Stimulated activated CD8-positive, alpha-beta memory T cell treated with anti-CD3 and anti-CD28 coated beads, Interleukin-7, amount 100 ng/mL, for 48 hours (primary cell): ENCODE measurements around the gene NR6A1.

Experiments
- DNase-seq, 2 donors: peaks; one replicate each; pipeline ENCODE4 v3.0.0-alpha.2; 2020; ENCODE audit warnings: low read depth in 1 of 2; ENCODE audit errors: extremely low read depth in 1 of 2

The NR6A1 gene

DNA sequence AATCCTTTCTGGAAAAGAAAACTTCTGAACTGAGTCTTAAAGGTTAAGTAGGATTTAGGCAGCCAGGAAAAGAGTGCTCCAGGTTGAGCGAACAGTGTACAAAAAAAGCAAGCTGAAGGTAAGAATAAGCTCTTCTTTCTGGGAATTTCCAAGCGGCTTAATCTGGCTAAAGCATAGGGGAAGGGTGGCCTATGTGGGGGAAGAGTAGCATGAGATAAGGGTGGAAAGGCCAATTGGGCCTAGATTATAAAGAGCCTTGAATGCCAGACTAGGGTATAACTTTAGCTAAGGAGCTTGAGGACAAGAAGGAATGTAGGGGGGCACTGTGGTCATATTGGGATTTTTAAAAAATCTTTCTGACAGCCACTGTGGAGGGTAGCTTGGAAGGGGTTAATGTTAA is 226.6 kb downstream of the NR6A1 start:
- DNase-seq = no peak

DNA sequence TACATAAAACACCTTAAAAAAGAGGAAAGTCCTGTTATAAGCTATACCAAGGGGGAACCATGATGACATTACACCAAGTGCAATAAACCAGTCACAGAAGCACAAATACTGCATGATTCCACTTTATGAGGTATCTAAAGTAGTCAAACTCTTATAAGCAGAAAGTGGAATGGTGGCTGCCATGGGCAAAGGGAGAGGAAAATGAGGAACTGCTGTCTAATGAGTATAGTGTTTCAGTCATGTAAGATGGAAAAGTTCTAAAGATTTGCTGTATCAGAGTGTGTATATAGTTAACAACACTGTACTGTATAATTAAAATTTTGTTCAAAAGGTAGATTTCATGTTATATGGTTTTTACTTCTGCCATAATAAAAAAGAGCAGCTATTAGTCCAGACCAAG is 229.3 kb downstream of the NR6A1 start:
- no peak for DNase-seq

DNA sequence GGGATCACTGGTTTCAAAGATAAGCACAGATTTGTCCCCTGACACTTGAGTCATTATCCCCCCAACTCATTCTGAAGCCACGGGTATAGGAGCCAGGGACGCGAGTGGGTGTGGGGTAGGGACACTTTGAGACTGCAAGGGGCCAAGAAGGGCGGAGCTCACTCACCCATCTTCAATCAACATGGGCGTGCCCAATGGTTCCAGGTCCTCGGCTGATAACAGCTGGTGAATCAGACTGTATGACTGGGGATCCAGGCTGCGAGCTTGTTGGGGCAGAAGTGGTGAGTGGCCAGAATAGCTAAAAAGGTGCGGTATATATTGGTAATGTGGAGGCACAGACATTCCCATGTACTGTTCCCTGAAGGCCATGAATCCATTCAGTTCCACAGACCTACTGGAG is 233.2 kb downstream of the NR6A1 start:
- no peak for DNase-seq

DNA sequence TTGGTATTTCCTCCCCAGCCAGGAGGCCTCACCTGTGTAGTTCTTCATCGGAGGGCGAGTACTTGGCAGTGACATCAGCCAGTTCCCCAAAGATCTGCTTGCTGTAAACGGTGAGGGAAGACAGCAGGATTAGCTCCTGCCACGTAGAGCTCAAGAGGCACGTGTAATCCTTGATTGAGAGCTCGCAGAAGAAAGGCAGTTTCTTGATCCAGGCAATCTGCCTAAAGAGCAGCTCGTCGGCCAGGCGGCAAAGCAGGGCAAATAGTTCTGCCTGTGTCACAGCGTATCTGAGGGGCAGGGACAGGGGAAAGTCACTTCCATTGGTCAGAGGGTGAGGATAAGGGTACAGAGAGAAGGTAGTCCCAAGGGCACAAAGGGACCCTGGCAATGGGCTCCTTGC is 235.3 kb downstream of the NR6A1 start:
- DNase-seq = no peak

DNA sequence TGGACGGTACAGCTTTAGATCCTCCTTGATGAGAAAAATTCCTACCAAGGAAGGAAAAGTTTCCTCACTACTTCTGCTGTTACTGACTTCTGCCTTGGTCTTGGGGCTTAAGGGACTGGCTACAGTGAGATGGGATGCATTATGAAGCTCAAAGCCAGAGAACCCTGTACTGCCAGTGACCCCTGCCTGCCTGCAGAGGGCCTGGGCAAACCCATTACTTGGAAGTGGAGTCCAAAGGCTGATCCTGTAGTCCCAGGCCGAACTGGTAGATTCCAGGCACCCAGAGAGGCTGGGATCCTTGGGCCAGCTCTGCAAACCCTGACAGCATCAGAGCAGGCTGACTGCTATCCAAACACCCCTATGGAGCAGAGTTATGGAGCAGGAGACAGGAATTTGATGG is 238.2 kb downstream of the NR6A1 start:
- DNase-seq = no peak

DNA sequence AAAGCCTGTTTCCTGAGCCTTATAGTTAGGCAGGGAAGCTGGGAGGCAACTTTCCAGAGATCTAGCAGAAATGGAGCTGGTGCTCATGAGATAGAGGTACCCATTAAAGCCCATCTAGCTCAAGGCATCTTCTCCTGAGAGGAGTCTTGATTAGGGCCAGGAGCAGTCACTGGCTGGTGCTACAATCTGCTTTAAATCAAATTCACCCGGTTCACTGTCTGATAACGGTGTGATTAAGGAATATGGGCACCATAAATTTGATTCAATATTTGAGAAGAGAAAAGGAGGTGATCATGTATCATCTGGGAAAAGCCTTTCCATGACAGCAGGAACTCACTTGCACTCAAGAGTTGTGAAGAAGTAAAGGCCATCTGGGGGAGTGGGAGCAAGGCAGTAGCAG is 240.0 kb downstream of the NR6A1 start:
- DNase-seq = no peak

DNA sequence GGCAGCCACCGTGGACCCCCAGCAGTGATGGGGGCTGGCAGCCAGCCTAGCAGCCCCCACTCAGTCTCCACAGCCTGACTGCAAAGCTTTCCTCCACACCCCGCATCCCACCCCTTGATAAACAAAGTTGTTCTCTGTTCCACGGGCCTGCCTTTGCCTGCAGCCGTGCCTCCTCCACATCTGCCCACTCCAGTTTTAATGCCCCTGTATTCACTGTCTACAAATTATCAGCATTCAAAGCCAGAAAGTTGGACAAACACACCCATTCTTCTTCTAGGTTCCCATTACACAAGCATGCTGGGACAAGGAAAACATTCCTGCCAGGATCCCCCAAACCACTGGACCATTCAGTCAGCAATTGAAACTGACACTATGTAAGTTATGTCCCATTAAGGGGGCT is 240.9 kb downstream of the NR6A1 start:
- DNase-seq = no peak

DNA sequence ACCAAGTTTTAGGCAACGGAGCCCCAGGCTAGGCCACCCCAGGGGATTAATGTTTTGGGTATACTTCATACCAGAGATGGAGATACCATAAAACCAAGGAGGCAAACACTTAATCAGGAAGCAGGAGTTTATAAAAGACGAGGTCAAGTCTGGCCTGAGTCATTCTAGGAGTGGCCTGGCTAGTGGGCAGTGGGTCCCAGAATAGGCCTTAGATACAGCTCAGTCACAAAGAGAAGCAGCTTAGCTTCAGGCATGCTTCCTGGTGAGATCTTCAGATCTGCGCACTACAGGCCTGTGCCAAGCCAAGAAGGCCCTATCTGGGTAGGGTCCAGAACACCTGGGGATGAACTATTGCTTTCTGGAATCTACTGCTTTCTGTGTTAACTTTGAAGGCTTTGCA is 243.3 kb downstream of the NR6A1 start:
- DNase-seq = no peak

DNA sequence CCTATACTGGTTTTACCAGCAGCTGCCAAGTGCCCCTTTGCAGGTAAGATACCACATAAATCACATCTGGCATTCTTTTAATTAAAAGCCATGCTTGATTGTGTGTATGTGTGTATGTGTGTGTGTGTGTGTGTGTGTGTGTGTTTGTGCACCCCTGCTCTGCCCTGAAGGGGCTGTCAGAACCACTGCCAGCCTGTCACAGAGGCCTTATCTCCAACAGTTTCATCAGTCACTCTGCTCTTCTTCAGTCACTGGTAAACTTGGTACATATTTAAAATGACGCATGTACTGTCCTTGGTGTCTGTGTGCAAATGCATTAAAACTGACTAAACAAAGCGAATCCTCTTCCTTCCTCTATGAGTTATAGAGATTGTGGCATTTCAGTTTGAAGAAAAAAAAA is 244.9 kb downstream of the NR6A1 start:
- no peak for DNase-seq

DNA sequence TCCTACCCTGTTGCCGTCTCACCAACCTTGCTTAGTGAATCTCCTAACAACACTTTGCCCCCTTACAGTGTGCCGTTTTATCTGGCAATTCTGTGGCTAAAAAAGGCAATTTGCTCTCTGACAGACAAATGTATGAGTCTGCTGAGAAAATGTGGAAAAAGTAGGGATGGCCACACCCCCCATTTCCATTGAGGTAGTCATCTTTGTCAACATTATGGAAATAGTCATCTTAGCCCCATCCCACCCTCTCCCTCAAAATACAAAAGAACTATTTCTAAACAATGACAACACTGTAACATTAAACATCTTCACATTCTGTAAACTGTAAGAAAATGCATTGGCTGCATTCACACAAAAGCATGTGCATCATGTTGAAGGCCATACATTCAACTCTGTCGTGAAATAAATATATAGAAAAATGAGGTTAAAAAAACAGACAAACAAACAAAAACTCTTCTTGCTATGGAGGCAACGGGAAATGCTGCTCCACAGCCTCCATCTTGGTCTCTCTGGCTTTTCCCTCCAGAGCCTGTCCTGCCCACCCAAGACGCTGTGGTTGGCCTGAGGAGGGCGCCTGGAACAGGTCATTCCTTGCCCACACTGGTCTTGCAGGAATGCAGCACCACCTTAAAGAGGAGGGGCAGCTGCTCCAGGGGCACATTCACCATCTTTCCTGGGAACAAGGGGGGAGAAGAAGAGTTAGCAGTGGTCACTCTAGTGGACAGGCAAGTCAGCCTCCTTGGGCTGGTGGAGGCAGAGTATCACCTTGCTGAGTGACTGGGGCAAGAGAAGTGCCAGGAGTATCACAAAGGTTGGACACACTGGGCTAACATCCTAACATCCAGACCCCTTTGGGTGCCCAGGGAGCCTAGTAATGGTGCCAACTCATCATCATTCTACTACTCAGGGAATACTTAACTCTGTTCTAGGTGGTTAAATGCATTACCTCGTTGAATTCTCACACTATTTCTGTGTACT is 248.7 kb downstream of the NR6A1 start:
- DNase-seq = no peak

DNA sequence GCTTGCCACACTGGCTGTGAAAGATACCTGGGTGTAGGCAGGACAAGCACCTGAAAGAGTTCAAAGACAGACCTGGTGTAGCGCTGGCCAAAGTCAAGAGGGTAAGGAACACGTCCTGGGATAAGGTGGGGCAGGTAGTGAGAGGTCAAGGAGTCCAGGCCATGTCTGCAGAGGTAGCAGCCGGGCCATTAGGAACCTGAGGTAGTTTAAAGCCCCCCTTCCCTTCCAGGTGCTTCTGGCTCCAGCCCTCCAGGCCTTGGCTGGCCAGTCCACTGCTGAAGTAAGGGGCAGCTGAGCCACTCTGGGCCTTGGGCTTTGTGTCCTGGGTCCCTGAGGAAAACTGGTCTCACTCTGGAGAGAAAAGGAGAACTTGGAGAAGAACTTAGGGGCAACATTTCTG is 250.0 kb downstream of the NR6A1 start:
- DNase-seq = no peak

DNA sequence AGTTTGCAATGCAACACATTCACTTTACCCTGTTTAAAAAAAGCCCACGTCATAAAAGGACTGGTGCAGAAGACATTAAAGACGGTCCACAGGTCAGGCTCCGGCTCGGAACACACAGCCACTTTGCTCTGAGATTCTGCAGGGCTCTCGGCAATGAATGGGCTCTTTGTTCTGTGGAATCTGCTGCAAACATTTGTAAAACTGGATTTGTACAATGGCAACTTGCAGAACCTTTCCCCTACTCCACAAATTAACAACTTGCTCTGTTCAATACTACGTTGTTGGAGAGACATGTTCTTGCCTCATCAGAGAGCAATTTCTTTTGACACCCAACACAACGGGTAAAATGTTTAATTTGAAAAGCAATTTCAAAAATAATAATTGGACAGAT is 250.9 kb downstream of the NR6A1 start:
- DNase-seq = no peak

DNA sequence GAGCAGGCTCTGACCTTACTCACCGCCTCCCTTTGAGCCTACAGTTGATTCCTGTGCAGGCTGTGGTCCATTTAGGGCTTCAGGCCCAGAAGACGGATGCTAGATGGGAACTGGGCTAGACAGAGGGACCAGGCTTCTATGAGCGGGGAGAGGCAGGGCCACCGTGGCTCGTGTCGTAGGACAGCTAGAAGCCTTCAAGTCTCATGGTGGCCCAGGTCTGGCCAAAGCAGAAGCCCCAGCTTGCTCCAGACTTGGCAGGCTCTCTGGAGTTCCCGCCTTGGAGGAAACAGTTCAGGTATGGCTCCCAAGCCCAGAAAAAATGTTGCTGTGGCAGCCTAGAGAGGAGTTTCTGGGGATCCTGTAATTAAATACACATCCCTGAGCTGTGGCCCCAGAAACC is 253.0 kb downstream of the NR6A1 start:
- DNase-seq = no peak

DNA sequence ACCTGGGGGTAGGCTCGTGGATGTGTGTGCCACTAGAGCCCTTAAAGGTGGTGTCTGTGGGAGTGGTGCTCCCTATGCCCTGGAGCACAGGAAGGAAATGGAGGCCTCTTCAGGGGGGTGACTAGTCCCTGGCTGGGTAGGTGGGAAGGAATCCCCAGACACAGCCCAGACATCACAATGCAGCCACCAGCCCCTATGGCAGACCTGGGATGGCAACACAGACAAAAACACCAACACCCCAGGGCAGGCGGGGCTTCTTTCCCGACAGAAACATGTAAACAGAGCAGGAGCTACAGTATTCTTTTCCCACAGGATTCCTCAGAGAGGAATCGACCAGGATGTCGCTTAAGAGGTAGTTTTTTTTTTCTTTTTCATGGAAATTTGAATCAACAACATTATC is 253.5 kb downstream of the NR6A1 start:
- DNase-seq = no peak

DNA sequence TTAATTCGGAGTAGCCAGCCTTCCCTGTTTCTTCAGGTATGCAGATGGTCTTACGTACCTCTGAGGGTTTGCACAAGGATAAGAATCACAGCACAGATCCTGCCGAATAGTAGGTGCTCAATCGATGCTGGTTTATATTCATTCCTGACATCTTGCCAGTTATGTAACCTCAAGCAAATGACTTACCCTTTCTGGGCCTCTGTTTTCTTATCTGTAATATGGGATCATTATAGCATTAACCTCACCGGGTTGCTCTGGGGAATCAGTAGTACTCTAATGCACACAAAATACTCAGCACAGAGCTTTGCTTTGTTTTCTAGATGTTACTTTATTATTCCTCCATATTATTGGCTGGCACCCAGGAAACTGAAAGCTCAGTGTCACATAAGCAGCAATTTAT is 256.2 kb downstream of the NR6A1 start:
- DNase-seq = no peak

DNA sequence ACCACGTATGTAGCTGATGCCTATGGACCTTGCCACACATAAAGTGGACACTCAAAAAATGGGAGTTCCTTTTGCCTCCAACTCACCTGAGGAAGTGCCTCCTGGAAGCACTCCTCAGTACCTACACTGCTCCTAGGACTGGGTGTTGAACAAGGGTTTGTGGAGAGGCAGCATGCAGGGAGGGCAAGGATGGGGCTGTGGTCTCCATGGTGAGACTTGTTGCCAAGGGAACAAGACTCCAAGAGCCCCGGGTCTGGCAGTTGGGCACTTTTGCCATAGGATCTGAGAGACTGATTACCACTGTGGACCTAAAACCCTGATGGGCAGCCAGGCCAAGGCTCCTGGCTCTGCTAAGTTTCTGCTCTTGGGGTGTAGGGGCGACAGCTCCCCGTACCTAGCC is 257.0 kb downstream of the NR6A1 start:
- no peak for DNase-seq

DNA sequence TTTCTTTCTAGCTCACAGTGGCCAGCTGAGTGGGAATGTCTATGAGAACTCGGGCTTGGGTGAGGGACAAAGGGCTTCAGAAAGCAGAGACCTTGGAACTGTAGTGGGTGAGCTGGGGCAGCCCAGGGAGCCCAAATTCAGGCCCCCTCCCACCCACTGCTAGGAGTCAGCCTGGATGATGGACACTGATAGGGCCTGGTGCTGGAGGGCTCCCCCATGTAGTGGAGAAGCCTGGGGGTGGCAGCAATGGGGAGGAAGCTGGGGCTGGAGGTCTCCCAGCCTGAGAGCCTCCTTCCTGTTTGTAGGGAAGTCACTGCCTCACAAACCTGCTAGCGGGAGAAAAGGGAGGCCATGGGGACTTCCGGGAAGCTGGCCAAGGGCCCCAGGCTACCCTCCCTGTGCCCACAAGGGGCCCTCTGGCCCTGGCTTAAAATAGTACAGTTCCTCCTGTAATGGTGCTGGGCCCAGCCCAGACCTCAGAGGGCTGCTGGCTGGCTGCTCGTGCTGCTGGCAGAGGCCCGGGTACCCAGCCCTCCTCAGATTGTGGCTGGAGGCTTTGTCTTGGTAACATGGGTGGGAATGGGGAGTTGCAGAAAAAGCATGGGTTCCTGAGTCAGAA is 257.6 kb downstream of the NR6A1 start:
- DNase-seq = no peak

DNA sequence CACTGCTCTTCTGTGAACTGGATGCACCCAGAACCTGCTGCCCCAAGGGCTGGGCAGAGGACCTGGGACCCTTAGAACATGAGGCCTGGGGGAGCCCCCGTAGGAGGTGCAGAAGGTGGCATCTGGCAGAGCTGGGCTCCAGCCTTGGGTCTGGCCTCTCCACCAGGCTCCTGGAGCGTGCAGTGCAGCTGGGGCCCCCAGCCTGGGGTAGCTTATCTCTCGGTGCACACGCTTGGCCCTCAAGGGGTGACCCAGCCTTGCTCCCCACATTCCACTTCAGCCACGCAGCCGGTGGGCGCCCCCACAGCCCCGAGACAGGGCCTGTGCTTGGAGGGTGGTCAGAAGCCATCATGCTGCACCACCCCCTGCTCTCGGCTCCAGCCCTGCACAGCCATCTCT is 258.3 kb downstream of the NR6A1 start:
- DNase-seq = no peak

DNA sequence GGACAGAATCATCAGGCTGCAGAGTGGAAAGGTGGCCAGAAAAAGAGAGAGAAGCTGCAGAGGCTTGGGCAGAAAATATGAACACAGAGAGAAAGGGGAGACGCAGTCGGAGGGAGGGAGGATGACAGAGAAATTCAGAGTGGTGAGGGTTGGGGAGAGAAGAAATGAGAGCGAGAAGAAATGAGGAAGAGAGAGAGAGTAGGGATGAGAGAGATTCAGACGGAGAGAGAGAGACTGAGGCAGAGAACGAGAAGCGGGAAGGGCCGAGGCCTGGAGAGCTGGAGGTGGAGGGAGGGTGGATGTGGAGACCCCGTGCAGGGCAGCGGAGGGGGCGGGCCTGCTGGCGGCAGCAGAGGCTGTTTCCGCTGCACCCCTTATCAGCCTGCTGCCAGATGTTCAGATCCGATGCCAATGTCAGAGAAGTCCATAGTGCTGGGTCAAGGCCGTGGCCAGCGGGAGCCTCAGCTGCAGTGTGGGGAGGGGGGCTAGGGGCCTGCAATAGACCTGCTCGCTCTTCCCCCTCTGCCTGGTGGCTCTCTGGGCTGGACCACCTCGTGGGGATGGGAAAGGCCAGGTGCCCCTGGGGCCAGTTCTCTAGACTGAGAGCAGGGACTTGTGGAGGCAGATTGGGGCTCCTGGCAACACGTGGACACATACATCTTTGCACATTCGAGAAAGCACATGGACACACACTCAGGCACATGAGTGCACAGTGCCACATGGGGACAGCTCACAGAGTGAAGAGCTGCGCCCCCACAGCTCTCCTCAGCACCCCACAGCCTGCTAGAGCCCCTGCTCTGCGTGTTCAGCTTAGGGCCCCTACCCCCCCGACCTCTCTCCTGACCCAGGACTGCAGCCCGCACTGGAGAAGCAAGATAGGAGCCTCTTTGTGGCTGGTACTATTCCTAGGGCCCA is 259.0 kb downstream of the NR6A1 start:
- no peak for DNase-seq

DNA sequence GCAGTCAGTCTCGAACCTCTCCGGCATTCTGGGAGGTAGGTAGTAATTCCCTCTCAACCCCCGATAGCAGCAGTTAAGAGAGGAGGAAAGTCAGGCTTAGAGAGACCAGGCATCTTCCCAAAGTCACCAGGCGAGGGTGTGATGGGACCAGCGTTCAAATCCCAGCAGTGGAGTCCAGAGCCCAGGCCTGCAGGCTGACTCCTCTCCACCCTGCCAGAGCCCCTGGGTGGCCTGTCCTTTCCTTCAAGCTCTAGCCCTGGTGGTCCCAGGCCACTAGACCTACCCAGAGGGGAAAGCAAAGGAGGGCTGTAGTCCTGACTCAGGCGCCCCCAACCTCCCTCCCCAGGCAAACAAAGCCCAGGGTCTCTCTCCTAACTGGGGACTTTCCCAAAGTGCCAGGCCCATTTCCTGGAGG is 259.7 kb downstream of the NR6A1 start:
- DNase-seq = no peak

DNA sequence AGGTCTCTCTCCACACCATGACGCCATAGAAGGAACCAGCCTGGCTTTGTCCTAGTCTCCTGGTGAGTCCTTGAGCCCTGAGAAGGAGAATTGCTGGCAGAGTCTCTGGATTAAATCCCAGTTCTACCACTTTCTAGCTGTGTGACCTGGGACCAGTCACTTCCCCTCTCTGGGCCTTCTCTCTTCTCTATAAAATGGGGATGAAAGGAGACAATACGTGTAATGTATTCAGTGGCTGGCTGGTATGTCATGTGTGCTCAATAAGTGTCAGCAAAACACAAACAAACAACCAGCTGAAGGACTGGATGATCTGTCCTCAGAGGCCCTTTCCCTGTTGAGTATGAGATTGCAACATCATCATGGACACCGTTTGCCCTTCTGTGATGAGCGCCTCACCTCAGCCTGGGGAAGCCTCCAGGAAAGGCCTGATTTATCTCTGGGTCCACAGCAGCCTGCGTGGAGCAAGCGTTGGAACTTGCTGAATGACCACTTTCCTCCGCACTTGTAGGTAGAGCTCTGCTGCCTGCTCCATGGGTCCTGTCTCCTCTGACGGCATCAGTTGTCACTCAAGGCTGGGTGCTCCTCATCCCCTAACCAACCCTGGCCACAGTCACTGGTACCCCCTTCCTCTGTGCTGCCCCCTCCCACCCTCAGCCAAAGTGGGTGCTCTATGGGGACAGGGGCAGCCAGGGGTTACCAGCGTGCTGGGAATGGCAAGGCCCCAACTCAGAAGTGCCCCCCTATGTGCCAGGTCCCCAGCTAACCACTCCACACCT is 260.3 kb downstream of the NR6A1 start:
- no peak for DNase-seq
